ENCODE measurements around the gene ATP10B.
"Not testable (repeated sequence)": the region's sequence is repeated elsewhere in the genome, so short reads cannot be mapped to it uniquely, and the experiment has no call there.

DNA sequence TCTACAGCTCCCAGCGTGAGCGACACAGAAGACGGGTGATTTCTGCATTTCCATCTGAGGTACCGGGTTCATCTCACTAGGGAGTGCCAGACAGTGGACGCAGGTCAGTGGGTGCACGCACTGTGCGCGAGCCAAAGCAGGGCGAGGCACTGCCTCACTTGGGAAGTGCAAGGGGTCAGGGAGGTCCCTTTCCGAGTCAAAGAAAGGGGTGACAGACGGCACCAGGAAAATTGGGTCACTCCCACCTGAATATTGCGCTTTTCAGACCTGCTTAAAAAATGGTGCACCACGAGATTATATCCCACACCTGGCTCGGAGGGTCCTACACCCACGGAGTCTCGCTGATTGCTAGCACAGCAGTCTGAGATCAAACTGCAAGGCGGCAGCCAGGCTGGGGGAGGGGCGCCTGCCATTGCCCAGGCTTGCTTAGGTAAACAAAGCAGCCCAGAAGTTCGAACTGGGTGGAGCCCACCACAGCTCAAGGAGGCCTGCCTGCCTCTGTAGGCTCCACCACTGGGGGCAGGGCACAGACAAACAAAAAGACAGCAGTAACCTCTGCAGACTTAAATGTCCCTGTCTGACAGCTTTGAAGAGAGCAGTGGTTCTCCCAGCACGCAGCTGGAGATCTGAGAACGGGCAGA lies 21.7 kb upstream of the ATP10B start:
- TF ChIP-seq CTCF (IDR thresholded peaks at IDR 0.05); SIN3A (IDR thresholded peaks at IDR 0.05; ENCODE audit: borderline replicate concordance, insufficient read depth, low read depth, low read length); POLR2AphosphoS5 (IDR thresholded peaks at IDR 0.05; ENCODE audit: low read depth, low read length); TCF7L2 (IDR thresholded peaks at IDR 0.05; ENCODE audit: low read depth, low read length): not testable (repeated sequence)
- TF ChIP-seq, protein P1, sequence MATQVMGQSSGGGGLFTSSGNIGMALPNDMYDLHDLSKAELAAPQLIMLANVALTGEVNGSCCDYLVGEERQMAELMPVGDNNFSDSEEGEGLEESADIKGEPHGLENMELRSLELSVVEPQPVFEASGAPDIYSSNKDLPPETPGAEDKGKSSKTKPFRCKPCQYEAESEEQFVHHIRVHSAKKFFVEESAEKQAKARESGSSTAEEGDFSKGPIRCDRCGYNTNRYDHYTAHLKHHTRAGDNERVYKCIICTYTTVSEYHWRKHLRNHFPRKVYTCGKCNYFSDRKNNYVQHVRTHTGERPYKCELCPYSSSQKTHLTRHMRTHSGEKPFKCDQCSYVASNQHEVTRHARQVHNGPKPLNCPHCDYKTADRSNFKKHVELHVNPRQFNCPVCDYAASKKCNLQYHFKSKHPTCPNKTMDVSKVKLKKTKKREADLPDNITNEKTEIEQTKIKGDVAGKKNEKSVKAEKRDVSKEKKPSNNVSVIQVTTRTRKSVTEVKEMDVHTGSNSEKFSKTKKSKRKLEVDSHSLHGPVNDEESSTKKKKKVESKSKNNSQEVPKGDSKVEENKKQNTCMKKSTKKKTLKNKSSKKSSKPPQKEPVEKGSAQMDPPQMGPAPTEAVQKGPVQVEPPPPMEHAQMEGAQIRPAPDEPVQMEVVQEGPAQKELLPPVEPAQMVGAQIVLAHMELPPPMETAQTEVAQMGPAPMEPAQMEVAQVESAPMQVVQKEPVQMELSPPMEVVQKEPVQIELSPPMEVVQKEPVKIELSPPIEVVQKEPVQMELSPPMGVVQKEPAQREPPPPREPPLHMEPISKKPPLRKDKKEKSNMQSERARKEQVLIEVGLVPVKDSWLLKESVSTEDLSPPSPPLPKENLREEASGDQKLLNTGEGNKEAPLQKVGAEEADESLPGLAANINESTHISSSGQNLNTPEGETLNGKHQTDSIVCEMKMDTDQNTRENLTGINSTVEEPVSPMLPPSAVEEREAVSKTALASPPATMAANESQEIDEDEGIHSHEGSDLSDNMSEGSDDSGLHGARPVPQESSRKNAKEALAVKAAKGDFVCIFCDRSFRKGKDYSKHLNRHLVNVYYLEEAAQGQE (IDR thresholded peaks at IDR 0.05; ENCODE audit: insufficient read depth in 1 of 2, low read depth in 2 of 2, low read length in 1 of 2): not testable (repeated sequence)
